HG03095 (cell line): ENCODE results near the gene SPATA20.

Experiments
- ATAC-seq: cut with Tn5 transposase; IDR thresholded peaks from one replicate; pipeline ENCODE4 v1.9.1; 2021; ENCODE audit warnings: moderate library complexity; ENCODE audit not compliant: unreplicated experiment

SPATA20 gene

GRCh38 chr17:50519141-50519834, 27.7 kb upstream of the SPATA20 start:
- ATAC-seq, result no peak

- ATAC-seq, result no peak
Observed at GRCh38 chr17:50520483-50520882, 26.5 kb upstream of the SPATA20 start.

DNA sequence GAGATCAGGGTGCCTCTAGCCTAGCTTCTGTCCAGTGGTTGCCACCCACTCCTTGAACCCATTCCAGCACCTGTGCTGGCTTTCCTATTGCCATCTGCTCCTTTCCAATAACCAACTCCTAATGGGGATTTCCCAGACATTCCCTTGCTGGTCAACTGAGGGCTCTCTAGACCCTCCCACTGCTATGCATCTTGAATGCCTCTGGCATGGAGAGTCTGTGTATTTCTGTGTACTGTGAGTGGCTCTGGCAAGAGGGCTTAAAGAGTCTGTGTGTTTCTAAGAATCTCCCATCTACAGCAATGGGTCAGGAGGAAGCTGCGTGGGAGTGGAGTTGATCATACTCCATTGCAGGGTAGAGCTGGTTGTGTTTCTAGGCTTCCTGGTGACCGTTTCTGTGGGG, 25.5 kb upstream of the SPATA20 start:
- ATAC-seq, result no peak

DNA sequence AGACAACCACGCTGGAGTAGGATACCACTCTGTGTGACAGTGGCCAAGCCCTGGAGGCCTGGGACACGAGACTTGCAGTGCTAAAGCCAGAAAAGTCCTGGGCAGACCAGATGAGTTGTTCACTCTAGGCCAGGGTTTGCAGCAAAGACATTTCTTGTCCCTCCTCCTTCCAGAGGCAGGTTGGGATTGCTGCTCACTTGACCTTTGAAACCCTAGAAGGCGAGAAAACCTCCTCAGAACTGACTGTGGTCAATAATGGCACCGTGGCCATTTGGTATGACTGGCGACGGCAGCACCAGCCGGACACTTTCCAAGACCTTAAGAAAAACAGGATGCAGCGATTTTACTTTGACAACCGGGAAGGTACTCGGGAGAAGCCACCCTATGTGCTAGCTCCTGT, 24.2 kb upstream of the SPATA20 start:
- no peak for ATAC-seq

- ATAC-seq, result no peak
Observed at GRCh38 chr17:50523208-50523607, 23.8 kb upstream of the SPATA20 start.

DNA sequence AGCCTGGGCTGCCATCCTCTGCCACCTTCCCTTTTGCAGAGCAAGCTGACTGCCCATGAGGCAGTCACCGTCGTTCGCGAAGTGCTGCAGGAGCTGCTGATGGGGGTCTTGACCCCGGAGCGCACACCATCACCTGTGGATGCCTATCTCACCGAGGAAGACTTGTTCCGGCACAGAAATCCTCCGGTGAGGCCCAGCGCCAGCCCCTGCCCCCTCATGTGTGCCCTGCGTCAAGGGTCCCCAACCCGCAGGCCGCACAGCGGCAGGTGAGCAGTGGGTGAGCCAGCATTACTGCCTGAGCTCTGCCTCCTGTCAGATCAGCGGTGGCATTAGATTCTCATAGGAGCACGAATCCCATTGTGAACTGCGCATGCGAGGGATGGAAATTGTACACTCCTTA, 22.1 kb upstream of the SPATA20 start:
- no peak for ATAC-seq

DNA sequence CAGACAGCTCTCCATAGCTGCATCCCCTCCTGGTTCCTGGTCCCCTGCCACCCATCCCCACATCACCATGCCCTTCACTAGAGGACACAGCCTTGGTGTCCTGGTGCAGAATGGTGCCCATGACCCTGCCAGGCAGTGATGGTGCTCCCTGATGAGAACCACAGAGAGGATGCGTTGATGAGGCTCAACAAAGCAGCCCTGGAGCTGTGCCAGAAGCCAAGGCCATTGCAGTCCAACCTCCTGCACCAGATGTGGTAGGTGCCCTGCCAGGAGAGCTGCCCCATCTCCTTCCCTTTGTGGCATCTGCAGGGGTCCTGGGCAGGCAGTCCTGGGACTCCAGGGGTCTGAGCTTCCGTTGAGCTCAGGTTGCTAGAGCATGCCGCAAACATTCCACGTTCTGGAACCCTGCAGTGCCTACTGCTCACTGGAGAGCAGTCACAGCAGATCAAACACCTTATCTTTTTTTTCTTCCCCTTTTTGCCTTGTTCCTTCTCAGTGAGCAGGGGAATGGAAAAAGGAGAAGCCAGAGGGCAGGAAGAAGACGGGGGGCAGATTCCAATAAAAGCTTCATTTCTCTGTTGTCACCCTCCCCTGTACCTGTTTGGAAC, 19.7 kb upstream of the SPATA20 start:
- no peak for ATAC-seq

GRCh38 chr17:50527949-50528474, 19.0 kb upstream of the SPATA20 start:
- no peak for ATAC-seq

DNA sequence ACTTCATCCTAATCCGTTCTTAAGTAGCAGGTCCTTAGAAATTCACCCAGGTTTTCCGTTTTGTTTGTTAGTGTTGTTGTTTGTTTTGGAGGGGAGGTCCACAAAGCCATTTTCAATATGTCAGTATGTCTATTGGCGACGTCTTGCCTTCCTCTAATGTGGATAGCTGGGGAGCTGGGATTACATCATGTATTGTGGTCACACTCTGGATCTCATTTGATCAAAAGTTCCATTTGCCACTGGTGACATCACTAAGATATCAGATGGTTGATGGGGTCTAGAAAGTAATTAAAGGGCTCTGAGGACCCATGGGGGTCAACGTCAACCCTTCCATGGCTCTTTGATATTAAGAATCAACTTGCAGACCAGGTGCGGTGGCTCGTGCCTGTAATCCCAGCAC, 17.1 kb upstream of the SPATA20 start:
- no peak for ATAC-seq

GRCh38 chr17:50531428-50532025, 15.4 kb upstream of the SPATA20 start:
- ATAC-seq, result no peak

GRCh38 chr17:50532452-50533024, 14.4 kb upstream of the SPATA20 start, which contains the start of gene EPN3:
EPN3 (plus strand) TSS chr17:50532735; CDS start chr17:50536557, 3,822 bp downstream.
- no peak for ATAC-seq

DNA sequence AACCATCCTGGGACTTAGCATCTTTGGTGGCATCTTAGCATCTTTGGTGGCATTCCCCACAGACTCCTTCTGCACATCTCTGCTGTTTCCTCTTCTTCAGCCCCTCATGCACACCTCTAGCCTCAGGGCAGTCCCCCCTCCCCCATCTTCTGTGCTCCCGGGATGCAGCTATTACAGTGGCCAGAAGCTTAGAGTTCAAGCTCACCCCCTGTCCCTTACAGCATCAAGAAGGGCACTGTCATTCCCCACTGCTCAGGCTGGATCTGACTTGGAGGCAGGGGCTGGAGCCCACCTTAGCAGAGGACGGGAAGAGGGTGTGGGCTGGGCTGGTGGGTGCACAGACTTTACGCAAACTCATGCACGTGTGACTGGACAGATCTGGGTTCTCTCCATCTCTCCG, 13.8 kb upstream of the SPATA20 start:
- ATAC-seq, result no peak

- no peak for ATAC-seq
Observed at GRCh38 chr17:50533720-50534148, 13.2 kb upstream of the SPATA20 start.

DNA sequence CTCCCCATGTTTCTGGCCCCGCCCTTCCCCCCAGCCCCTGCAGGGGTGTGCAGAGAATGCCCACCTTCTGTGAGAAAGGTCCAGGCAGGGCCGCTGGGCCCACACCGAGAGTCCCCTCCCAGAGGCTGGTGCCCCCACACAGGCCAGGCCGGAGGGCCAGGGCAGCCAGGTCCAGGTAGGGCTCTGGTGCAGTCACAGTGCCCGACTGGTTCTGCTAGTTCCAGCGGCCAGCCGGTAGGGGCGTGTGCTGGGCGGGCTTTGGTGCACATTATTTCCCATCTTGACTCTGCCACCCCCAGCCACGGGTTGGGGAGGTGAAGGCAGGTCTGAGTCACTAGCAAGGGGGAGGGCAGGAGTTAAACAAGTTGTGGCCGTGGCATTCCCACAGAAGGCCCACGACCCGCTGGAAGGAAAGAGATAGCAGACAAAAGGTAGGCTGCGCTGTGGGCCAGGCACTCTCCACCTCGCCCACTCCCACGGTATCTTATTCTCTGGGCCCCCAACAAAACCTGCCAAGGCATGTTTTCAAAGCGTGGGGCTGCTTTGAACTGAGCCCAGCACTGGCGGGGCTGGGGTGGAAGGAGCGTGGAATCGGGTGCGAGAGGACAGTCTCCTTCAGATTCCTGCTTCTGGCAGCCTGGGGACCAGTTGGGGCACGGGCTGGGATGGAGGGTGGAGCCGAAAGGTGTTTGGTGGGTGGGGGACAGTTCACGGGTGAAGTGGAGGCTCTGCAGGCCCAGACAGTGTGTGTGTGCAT, 12.6 kb upstream of the SPATA20 start:
- ATAC-seq, result no peak

DNA sequence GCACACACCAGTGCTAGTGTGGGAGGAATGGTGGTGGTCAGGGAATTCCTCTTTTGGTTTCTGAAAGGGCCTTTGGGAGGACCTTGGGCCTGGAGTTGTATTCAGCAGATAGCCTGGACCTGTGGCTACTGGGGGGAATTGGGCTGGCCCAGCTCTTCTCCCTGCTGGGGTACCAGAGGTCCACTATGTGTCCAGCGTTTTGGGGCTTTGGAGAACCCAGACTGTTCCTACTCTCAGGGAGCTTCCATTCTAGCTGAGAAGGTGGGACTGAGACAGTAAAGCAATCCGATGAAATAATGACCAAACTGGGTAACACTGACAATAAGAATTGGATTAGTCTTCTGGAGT, 12.0 kb upstream of the SPATA20 start:
- no peak for ATAC-seq

- no peak for ATAC-seq
Observed at GRCh38 chr17:50535407-50535806, 11.6 kb upstream of the SPATA20 start.

DNA sequence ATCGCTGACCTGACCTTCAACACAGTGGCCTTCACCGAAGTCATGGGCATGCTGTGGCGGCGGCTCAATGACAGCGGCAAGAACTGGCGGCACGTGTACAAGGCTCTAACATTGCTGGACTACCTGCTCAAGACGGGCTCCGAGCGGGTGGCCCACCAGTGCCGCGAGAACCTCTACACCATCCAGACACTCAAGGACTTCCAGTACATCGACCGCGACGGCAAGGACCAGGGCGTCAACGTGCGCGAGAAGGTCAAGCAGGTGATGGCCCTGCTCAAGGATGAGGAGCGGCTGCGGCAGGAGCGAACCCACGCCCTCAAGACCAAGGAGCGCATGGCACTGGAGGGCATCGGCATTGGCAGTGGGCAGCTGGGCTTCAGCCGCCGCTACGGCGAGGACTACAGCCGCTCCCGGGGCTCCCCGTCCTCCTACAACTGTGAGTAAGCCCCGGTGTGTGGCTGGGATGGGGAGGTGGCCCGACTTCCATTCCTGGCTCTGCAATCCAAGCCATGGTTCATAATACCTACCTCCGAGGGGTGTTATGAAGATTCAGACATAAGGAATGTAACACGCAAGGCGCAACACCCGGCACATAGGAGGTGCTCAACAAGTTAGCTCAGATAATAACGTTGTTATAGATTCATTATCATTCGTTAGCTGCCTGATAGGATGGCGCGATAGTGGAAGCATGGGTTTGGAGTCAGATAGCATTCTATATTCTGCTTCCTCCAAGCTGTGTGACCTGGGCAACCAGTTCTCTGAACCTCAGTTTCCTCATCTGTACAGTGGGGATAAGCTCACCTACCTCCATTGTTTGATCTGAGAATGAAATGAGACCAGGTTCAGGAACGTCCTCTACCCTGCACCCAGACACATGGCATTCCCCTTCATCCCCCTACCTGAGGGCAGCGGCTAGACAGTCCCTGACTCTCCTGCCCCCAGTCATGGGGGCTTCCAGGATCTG, 10.0 kb upstream of the SPATA20 start:
- ATAC-seq, result no peak

- no peak for ATAC-seq
Observed at GRCh38 chr17:50537721-50538548, 9.0 kb upstream of the SPATA20 start.
